GM21576 (cell line): ENCODE data around the gene ASXL1.

Experiments
- ATAC-seq: cut with Tn5 transposase; IDR thresholded peaks from one replicate; pipeline ENCODE4 v1.9.1; 2021; ENCODE audit warnings: mild to moderate bottlenecking, moderate library complexity; ENCODE audit not compliant: unreplicated experiment

ASXL1 gene

DNA sequence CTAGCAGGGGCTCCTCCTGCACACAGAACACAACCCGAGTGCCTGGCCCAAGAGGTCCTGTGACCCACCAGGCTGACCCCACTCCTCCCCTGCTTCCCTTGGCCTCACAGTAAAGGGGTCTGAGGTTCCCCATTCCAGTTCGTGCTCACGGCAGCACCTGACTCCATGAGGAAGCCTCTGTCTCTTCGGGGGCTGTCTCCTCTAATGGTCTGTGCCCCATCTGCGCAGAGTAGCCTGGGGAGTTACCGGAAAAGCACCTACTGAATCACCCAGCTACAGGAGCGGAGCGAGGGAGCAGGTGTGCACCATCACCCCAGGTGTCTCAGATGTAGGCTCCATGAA is 93.2 kb downstream of the ASXL1 start:
- ATAC-seq: no peak

DNA sequence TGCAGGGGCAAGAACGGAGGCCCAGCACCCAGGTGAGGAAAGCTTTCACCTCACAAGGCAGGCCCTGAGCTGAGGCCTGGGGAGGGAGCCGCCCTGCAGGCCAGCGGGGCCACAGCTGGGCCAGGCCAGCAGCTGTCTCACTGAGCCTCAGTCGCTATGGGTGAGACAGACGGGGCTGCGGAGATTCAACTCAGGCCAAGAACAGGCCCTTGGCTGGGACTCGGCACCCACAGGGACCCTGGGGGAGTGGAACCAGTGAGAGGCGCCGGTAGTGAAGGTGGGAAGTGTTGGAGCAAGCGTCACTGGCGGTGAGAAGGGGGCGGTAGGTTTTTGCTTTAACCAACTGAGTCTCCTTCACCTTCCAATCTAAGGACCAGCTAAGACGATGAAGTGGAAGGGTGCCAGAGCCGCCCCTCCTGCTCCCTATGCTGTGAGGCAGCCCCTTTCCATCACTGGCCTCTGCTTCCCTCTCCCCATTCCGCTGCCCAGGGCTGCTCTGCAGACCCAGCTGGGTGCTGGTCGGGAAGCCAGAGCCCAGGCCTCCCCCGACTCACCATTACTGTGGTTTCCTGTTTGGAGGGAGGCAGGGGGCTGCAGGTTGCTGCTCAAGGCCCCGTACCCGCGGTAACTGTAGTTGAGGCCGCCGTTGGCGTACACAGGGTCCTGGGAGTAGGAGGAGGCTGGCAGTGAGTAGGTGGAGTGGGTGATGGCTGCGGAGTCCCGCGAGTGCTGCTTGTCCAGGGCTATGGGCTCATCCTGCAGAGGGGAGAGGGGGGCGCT is 93.7 kb downstream of the ASXL1 start:
- ATAC-seq: no peak

DNA sequence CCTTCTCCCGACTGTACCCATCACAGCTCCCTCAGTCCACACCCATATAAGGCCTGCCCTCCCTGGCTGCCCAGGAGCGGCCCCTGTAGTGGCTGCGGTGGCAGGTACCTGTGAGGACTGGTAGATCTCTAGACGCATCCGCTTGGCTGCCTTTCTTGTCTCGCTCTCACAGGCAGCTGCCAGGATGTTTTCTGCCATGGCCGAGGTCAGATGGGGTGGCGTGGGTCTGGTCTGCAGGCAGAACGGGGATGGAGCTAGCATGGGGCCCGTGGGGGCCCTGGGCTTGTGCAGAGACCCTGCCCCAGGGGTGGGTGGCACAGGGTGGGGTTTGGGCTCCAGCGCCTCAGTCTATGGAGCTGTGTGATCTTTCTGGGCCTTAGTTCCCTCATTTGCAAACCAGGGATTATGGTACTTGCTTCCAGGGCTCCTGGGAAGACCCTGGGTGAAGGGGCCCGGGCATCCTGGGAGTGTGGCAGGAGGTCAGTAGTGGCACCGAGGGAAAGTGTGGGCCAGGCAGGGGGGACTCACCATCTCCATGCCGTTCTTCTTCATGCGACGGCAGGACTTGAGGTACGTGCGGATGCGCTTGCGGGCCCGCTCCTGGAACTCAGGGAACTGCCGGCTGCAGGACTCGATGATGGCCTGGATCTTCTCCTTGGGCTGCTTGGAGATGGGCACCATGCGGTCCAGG is 94.8 kb downstream of the ASXL1 start:
- ATAC-seq: no peak

DNA sequence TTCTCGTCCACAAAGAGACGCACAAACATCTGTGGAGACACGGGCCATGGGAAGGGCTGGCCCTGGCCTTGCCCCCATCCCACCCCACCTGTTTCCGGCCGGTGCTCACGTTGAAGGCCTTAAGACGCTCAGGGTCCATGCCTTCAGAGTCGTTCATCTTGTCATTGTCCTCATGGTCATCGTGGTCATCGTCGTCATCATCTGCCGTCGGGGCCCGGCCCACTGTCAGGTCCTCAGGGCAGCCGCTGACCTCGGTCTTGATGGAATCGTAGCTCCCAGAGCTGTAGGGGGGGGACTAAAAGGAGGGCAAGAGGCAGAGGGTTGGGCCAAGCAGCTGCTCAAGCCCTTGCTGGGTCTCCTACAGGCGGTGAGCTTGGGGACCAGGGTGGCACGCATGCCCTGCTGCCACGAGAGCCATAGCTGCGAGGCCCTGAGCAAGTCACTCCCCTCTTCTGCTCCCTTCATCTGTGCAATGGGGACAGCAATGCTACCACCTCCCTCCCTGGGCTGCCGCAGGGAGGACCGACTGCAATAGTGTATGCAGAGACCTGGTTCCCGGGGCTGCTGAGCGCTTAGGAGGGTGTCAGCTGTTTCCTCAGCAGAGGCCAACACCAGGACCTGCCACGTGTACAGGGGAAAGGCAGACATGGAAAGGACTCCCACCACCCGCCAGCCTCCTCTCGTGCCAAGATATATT is 95.5 kb downstream of the ASXL1 start:
- ATAC-seq: no peak

GRCh38 chr20:32454164-32455145 is 96.3 kb downstream of the ASXL1 start:
- no peak for ATAC-seq

DNA sequence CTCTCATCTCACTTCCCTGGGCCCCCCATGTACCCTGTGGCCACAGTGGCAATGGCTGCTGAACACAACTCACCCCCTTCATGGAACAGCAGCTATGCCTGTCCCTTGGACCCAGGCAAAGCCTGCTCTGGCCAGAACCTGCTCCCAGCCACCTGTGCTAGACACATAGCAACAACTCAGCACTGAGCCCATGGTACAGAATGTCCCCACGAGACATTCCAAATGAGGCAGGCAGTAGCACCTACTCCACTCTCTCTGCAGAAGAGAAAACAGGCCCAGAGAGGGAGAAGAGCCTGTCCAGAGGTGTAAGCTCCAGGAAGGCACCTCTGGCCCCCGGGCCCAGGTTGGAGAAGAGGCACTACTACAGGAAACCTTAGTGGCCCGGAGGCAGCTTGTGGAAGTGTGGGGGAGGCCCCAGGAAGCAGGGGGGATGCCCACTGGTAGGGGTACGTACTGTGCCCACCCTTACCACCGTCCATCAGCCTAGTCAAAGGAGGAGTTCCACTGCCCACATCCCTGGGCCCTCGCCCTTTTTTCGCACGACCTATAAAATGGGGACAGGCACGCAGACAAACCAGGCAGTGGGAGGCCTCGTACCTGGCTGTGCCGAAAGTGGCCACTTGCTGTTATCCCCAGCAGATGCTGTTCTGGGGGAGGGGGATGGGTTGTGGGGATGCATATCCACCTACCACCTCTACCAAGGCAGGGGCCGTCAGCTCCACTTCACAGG is 97.2 kb downstream of the ASXL1 start:
- ATAC-seq: no peak

- ATAC-seq: no peak
These were observed 98.0 kb downstream of the ASXL1 start for GRCh38 chr20:32455901-32456701.

DNA sequence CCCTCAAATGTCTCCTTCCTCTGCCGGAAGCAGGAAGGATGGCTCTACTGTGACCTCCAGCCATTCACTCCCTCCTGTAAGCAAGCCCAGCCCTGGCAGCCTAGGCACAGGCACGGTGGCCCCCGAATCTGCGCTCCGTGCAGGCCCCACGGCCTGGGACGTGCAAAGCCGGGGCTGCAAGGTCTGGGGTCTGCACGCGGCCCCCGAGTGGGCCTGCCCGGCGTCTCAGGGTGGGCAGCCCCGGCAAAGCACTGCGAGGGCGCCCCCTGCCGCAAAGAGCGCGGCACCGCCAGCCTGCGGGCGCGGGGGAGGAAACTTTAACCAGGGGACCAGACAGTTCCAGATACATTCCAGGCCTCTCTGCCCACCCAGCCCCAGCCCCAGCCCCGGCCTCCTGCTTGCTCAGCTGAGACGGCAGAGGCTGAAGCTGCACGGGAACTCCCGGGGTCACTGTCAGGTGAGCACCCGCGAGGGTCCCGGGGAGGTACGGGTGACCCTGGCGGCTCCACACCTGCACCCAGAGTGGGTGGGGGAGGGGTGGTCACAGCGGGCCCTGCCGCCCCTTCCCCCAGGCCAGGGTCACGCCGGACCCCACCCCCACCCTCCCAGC is 98.8 kb downstream of the ASXL1 start:
- no peak for ATAC-seq

- no peak for ATAC-seq
These were observed 99.4 kb downstream of the ASXL1 start for GRCh38 chr20:32457479-32457986.

DNA sequence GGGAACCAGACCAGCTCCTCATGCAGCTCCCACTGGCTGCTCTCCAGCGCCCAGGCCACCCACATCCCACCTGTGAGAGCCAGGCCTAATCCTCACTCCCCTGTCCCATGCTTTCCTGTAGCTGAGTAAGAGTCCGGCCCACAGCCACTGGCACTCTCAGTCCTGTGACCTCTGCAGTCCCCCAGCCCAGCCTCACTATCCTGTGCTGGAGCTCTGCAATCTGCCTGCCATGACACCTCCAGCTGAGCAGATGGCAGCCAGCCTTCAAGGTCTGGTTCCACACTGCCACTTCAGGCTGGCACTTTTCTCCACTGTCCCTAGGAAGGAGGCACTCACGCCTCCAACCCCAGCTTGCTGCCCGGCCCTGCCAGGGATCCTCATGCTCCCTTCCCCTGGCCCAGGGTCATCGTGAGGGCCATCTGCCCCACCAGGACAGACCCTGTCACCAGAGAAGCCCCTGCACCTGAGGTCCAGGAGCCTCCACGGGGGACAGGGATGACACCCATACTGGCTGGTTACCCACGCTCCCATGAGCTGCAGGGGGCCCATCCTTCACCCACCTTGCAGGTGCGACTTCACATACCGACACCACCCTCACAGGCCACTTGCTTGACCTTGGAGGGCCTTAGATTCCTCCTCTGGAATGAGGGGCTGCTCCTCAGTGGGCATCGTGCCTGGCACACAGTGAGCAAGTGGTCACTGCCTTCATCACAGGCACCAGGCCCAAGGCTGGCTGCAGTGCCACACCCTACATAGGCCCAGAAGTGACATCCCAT is 100.1 kb downstream of the ASXL1 start:
- ATAC-seq: no peak

GRCh38 chr20:32458837-32459220 is 100.7 kb downstream of the ASXL1 start:
- no peak for ATAC-seq

DNA sequence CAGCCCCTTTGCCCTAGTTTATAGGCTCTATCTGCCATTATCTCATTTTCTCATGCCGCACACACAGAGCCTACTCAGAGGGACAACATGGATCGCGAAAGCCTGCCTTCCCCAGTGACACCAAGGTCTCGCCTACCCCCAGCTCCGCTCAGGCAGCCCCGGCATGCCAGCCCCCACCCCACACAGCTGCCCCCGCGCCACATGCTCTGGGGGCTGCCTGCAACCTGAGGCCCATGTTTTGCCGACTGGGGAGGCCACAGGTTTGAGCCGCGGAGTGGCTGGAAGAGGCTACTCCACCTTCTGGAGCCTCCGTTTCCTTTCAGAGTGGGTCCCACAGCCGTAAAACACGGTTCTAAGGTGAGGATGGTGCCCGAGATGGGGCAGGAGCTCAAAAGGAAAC is 102.1 kb downstream of the ASXL1 start:
- ATAC-seq: no peak

DNA sequence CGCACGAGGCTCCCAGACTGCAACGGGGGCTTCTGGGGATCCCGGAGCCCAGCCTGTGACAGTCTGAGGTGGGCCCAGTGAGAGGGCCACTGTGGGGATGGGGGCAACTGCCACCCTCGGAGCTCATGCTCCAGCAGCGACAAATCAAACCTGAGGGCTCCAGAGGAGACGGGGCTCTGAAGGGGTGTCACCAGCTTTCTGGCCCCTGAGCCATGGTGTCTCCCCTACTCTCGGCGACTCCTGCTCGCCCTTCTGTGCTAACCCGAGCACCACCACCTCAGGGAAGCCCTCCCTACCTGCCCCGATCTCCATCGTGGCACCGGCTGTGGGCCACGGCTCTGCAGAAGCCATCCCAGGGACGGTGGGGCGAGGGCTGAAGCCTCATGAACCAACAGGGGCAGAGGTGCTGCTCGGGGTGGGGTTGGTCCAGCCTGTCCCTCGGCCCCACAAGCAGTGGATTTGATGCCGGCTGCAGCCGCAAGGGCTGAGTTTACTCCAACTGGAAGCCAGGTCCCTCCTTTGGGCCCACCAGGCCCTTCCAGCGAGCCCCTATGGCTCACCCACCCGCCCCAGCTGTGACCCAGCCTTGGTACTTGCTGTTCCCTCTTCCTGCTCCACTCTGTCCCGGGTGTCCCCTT is 102.7 kb downstream of the ASXL1 start:
- ATAC-seq: no peak

GRCh38 chr20:32461836-32462600 is 103.9 kb downstream of the ASXL1 start:
- ATAC-seq: no peak

- no peak for ATAC-seq
These were observed 104.9 kb downstream of the ASXL1 start for GRCh38 chr20:32462900-32463641.
